HepG2 (cell line): ENCODE data around the gene SULT1B1. TPM values are rescaled to one million over a fixed set of nuclear protein-coding genes. Genes with fewer than 3 reads are reported as not detected.

Experiments
- ADNP ChIP-seq: sonication (generic); formaldehyde crosslinking; IDR thresholded peaks from 2 replicates; pipeline ENCODE4 v1.4.0; 2020; ENCODE audit warnings: missing genetic modification reagents
- AHR ChIP-seq: IDR thresholded peaks from 2 replicates; pipeline ENCODE4 v1.6.1; 2018; ENCODE audit warnings: missing genetic modification reagents, missing compliant biosample characterization
- ARHGAP35 ChIP-seq: sonication (generic); formaldehyde crosslinking; IDR thresholded peaks from 2 replicates; pipeline ENCODE4 v1.9.0; 2022; ENCODE audit warnings: mild to moderate bottlenecking, inconsistent platforms, moderate library complexity, missing genetic modification reagents, borderline replicate concordance
- CHD4 ChIP-seq: fragments of 200-600 bp; sonication (generic); IDR thresholded peaks from 2 replicates; pipeline ENCODE4 v1.7.0; 2017; ENCODE audit warnings: mild to moderate bottlenecking, low read length, borderline replicate concordance
- FIP1L1 ChIP-seq: fragments of 200-400 bp; formaldehyde crosslinking; IDR thresholded peaks from 2 replicates; pipeline ENCODE4 v1.6.1; 2018; ENCODE audit warnings: low read depth, mild to moderate bottlenecking, low read length, moderate library complexity, borderline replicate concordance; ENCODE audit not compliant: insufficient read depth
- HOXA5 ChIP-seq: sonication (generic); formaldehyde crosslinking; IDR thresholded peaks from 2 replicates; pipeline ENCODE4 v1.4.0; 2020; ENCODE audit warnings: missing genetic modification reagents
- KAT2B ChIP-seq: fragments of 150-350 bp; IDR thresholded peaks from 2 replicates; pipeline ENCODE4 v1.6.1; 2014; ENCODE audit warnings: low read depth, low read length, borderline replicate concordance
- KDM2A ChIP-seq: sonication (generic); formaldehyde crosslinking; IDR thresholded peaks from 2 replicates; pipeline ENCODE4 v1.4.0; 2020; ENCODE audit warnings: low read depth, missing genetic modification reagents, borderline replicate concordance
- MAF1 ChIP-seq: sonication (generic); formaldehyde crosslinking; IDR thresholded peaks from 2 replicates; pipeline ENCODE4 v1.5.0; 2020; ENCODE audit warnings: missing genetic modification reagents, borderline replicate concordance
- MXI1 ChIP-seq: IDR thresholded peaks from 3 replicates; pipeline ENCODE4 v1.6.1; 2012; ENCODE audit warnings: low read depth, low read length, inconsistent platforms, borderline replicate concordance
- PAX8 ChIP-seq: sonication (generic); formaldehyde crosslinking; IDR thresholded peaks from 2 replicates; pipeline ENCODE4 v1.8.0; 2022; ENCODE audit warnings: mild to moderate bottlenecking, missing genetic modification reagents, borderline replicate concordance
- POGZ ChIP-seq: sonication (generic); formaldehyde crosslinking; IDR thresholded peaks from 2 replicates; pipeline ENCODE4 v1.4.0; 2020; ENCODE audit warnings: mild to moderate bottlenecking, missing genetic modification reagents
- TEAD3 ChIP-seq: optimal IDR thresholded peaks from 2 replicates; pipeline ENCODE3; 2016; ENCODE audit warnings: borderline replicate concordance
- THYN1 ChIP-seq: sonication (generic); formaldehyde crosslinking; IDR thresholded peaks from 2 replicates; pipeline ENCODE4 v1.8.1; 2023; ENCODE audit warnings: low read depth, mild to moderate bottlenecking, moderate library complexity, missing genetic modification reagents, borderline replicate concordance
- TMF1 ChIP-seq: sonication (generic); formaldehyde crosslinking; IDR thresholded peaks from 2 replicates; pipeline ENCODE4 v1.8.1; 2022; ENCODE audit warnings: low read depth, missing genetic modification reagents
- ZNF274 ChIP-seq: sonication (generic); formaldehyde crosslinking; IDR thresholded peaks from 2 replicates; pipeline ENCODE4 v1.5.1; 2020; ENCODE audit warnings: mild to moderate bottlenecking, missing genetic modification reagents
- ZNF44 ChIP-seq: sonication (generic); formaldehyde crosslinking; IDR thresholded peaks from 2 replicates; pipeline ENCODE4 v1.5.1; 2020; ENCODE audit warnings: mild to moderate bottlenecking, missing genetic modification reagents
- ZNF496 ChIP-seq: sonication (generic); formaldehyde crosslinking; IDR thresholded peaks from 2 replicates; pipeline ENCODE4 v1.8.1; 2023; ENCODE audit warnings: mild to moderate bottlenecking, moderate library complexity, missing genetic modification reagents; ENCODE audit not compliant: insufficient replicate concordance
- ZNF558 ChIP-seq: sonication (generic); formaldehyde crosslinking; IDR thresholded peaks from 2 replicates; pipeline ENCODE4 v1.9.0; 2022; ENCODE audit warnings: mild to moderate bottlenecking, missing genetic modification reagents, borderline replicate concordance
- ZNF598 ChIP-seq: sonication (generic); formaldehyde crosslinking; IDR thresholded peaks from 2 replicates; pipeline ENCODE4 v1.5.1; 2020; ENCODE audit warnings: mild to moderate bottlenecking, missing genetic modification reagents, borderline replicate concordance
- ZNF605 ChIP-seq: sonication (generic); formaldehyde crosslinking; IDR thresholded peaks from 2 replicates; pipeline ENCODE4 v1.8.0; 2022; ENCODE audit warnings: mild to moderate bottlenecking, missing genetic modification reagents
- ZNF644 ChIP-seq: IDR thresholded peaks from 2 replicates; pipeline ENCODE4 v1.6.1; 2016; ENCODE audit warnings: low read depth
- ZNF652 ChIP-seq: IDR thresholded peaks from 2 replicates; pipeline ENCODE4 v1.6.1; 2016; ENCODE audit warnings: low read depth, borderline replicate concordance
- ZNF839 ChIP-seq: sonication (generic); formaldehyde crosslinking; IDR thresholded peaks from 2 replicates; pipeline ENCODE4 v1.4.0; 2020; ENCODE audit warnings: missing genetic modification reagents, mild to moderate bottlenecking, borderline replicate concordance
- polyA plus RNA-seq, 8 experiments: library from polyadenylated mRNA; depleted of rRNA in 3 of 8; stranded (reverse) in 7 of 8; unstranded in 1 of 8; fragments of >200 nt; fragmentation: Illumina TruSeq in 4 of 8; extraction: Trizol in 4 of 8; gene quantifications; 2 replicates each; pipeline versions ENCODE4 v1.2.1 to v1.2.3, GENCODE V29; 2011 to 2016; ENCODE audit warnings: low read depth in 4 of 8, missing spikeins in 1 of 8, mixed read lengths in 1 of 8; ENCODE audit not compliant: insufficient read depth in 1 of 8
- total RNA-seq, 5 experiments: library from RNA; depleted of rRNA; stranded (reverse); fragments of >200 nt; fragmentation: Illumina TruSeq; extraction: Trizol; gene quantifications; 2 replicates each; pipeline ENCODE4 v1.2.3, GENCODE V29; 2016; ENCODE audit warnings: low read depth in 1 of 5
- TF ChIP-seq, protein P1 (sequence below): sonication (generic); formaldehyde crosslinking; IDR thresholded peaks from 2 replicates; pipeline ENCODE4 v1.4.0; 2020; ENCODE audit warnings: missing genetic modification reagents; ENCODE audit errors: not compliant biosample characterization
- TF ChIP-seq, protein P2 (sequence below), 2 experiments: IDR thresholded peaks; 2 replicates each; pipeline ENCODE4 v1.6.1; 2011 to 2012; ENCODE audit warnings: low read length in 2 of 2, borderline replicate concordance in 1 of 2, low read depth in 1 of 2, mild to moderate bottlenecking in 1 of 2, moderate library complexity in 1 of 2
- TF ChIP-seq, protein P3 (sequence below): sonication (generic); formaldehyde crosslinking; IDR thresholded peaks from 2 replicates; pipeline ENCODE4 v1.4.0; 2020; ENCODE audit warnings: missing genetic modification reagents, mild to moderate bottlenecking, borderline replicate concordance

SULT1B1 gene
- total and polyA plus RNA-seq, 2 of the 13 experiments (the other 11 are each of a cell fraction or from before 2014, with no cell fraction given) = 0.20 to 0.25 TPM

DNA sequence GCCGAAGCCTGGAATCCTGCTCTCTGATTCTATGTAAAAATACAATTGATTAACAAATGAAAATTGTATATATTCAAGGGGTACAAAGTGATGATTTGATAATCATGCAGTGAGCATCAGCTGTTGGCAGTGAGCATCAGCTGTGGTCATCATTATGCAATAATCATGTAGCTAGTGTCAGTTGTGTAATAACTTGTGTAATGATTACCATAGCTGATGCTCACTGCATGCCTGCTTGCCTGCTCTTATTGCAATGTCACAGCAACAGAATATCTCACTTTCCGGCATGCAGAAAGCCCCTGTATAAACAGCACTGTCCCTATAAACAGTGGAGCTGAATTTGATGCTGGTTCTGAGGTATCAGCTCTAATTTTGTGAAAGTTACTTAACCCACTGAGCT is 46.8 kb downstream of the SULT1B1 start (continued):
- no peak for TF ChIP-seq PAX8 (CRISPR knock-in tag)
- TF ChIP-seq, protein P1, sequence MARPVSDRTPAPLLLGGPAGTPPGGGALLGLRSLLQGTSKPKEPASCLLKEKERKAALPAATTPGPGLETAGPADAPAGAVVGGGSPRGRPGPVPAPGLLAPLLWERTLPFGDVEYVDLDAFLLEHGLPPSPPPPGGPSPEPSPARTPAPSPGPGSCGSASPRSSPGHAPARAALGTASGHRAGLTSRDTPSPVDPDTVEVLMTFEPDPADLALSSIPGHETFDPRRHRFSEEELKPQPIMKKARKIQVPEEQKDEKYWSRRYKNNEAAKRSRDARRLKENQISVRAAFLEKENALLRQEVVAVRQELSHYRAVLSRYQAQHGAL = no peak
- no peak for TF ChIP-seq TMF1 (CRISPR knock-in tag)
- no peak for TF ChIP-seq AHR (CRISPR knock-in tag)
- TF ChIP-seq ZNF652 (CRISPR knock-in tag) = no peak
- no peak for TF ChIP-seq MXI1
- TF ChIP-seq TEAD3 (CRISPR knock-in tag) = peak; percentile 60
- no peak for TF ChIP-seq ZNF44
- no peak for TF ChIP-seq ZNF605 (CRISPR knock-in tag)
- TF ChIP-seq, protein P2, sequence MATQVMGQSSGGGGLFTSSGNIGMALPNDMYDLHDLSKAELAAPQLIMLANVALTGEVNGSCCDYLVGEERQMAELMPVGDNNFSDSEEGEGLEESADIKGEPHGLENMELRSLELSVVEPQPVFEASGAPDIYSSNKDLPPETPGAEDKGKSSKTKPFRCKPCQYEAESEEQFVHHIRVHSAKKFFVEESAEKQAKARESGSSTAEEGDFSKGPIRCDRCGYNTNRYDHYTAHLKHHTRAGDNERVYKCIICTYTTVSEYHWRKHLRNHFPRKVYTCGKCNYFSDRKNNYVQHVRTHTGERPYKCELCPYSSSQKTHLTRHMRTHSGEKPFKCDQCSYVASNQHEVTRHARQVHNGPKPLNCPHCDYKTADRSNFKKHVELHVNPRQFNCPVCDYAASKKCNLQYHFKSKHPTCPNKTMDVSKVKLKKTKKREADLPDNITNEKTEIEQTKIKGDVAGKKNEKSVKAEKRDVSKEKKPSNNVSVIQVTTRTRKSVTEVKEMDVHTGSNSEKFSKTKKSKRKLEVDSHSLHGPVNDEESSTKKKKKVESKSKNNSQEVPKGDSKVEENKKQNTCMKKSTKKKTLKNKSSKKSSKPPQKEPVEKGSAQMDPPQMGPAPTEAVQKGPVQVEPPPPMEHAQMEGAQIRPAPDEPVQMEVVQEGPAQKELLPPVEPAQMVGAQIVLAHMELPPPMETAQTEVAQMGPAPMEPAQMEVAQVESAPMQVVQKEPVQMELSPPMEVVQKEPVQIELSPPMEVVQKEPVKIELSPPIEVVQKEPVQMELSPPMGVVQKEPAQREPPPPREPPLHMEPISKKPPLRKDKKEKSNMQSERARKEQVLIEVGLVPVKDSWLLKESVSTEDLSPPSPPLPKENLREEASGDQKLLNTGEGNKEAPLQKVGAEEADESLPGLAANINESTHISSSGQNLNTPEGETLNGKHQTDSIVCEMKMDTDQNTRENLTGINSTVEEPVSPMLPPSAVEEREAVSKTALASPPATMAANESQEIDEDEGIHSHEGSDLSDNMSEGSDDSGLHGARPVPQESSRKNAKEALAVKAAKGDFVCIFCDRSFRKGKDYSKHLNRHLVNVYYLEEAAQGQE (IDR thresholded peaks at IDR 0.05; ENCODE audit: borderline replicate concordance in 1 of 2, low read depth in 1 of 2, low read length in 2 of 2) = no peak
- TF ChIP-seq ZNF274 = no peak
- TF ChIP-seq ZNF558 = no peak
- TF ChIP-seq ARHGAP35 (CRISPR knock-in tag) = no peak
- no peak for TF ChIP-seq ZNF598 (CRISPR knock-in tag)
- peak; percentile 74; the same call in 1 of the 2 replicates for TF ChIP-seq HOXA5 (CRISPR knock-in tag)
- TF ChIP-seq KDM2A (CRISPR knock-in tag) = no peak
- no peak for TF ChIP-seq ZNF839 (CRISPR knock-in tag)
- TF ChIP-seq ZNF496 (CRISPR knock-in tag) = no peak
- peak; percentile 48; the same call in 1 of the 2 replicates for TF ChIP-seq POGZ
- peak; percentile 55; the same call in 1 of the 2 replicates for TF ChIP-seq ZNF644 (CRISPR knock-in tag)
- no peak for TF ChIP-seq ADNP (CRISPR knock-in tag)
- no peak for TF ChIP-seq FIP1L1
- no peak for TF ChIP-seq KAT2B
- TF ChIP-seq, protein P3, sequence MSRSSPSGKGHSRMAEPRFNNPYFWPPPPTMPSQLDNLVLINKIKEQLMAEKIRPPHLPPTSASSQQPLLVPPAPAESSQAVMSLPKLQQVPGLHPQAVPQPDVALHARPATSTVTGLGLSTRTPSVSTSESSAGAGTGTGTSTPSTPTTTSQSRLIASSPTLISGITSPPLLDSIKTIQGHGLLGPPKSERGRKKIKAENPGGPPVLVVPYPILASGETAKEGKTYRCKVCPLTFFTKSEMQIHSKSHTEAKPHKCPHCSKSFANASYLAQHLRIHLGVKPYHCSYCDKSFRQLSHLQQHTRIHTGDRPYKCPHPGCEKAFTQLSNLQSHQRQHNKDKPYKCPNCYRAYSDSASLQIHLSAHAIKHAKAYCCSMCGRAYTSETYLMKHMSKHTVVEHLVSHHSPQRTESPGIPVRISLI (CRISPR knock-in tag) = no peak
- TF ChIP-seq CHD4 = no peak
- no peak for TF ChIP-seq MAF1 (CRISPR knock-in tag)
- no peak for TF ChIP-seq THYN1 (CRISPR knock-in tag)
